ENCODE data around the gene CCL22.
"Not testable (repeated sequence)": the region's sequence is repeated elsewhere in the genome, so short reads cannot be mapped to it uniquely, and the experiment has no call there.

The CCL22 gene

GRCh38 chr16:57348327-57348726 lies 10.3 kb upstream of the CCL22 start:
- DNase-seq = no peak

DNA sequence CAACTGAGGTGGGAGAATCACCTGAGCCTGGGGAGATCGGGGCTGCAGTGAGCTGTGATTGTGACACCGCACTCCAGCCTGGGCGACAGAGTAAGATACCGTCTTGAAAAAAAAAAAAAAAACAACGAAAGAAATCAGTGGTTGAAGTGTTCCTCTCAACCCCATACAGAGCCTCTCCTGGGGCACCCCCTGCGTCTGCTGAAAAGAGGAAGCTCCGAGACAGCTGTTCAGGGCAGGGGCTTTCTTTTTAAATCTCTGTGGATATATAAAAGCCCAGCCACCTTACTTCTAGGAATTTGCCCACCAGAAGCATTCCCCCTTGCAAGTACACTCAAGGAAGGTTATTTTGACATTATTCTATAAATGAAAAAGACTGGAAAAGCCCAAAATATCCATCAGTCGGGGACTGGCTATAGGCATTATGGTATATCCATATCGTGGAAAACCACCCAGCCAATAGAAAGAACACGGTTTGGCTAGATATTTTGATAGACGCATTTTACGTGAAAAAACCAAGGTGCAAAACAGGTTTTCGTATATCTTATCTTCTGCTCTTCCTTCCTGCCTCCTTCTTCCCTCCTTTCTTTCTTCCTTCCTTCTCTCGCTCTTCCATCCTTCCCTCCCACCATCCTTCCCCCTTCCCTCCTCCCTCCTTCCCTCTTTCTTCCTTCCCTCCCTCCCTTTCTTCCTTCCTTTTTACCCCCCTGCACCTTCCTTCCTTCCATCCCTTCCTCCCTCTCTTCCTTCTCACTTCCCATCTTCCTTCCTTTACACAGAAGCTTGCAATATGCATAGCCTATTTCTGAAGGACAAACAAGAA lies 9.2 kb upstream of the CCL22 start:
- no peak for DNase-seq

DNA sequence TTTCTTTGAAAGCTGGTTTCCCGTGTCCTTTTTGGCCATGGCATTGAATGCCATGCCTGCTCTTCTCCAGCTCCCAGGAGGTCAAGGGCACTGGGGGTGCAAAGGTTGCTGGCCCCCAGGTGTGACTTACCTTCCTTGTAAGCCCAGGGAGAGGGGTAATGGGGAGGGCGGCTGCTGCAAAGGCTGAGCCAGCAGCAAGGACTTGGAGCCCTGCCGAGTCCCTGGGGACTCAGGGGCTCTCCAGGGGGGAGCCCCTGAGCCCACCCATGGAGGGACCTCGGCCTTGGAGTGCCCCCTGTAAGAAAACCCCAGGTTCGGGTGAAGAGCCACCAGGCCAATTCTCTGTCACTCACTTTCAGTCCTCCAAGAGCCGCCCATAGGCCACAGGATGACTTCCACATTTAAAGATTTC lies 5.9 kb upstream of the CCL22 start:
- DNase-seq = no peak

- no peak for DNase-seq
These were observed 4.3 kb upstream of the CCL22 start for GRCh38 chr16:57354311-57354710.

GRCh38 chr16:57355898-57356414 lies 2.6 kb upstream of the CCL22 start:
- DNase-seq = no peak

DNA sequence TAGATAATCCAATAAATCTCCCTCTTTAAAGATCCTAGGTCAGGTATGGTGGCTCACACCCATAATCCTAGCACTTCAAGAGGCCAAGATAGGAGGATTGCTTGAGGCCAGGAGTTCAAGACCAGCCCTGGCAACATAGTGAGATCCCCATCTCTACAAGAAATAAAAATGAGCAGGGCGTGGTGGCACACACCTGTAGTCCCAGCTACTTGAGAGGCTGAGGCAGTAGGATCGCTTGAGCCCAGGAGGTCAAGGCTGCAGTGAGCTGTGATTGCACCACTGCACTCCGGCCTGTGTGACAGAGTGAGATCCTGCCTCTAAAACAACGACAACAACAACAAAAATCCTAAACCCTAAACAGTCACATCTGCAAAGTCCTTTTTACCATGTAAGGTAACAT lies 2.0 kb upstream of the CCL22 start:
- no peak for DNase-seq

- DNase-seq = no peak
These were observed 1.1 kb upstream of the CCL22 start for GRCh38 chr16:57357330-57358085.

- DNase-seq = no peak
These were observed 530 bp upstream of the CCL22 start for GRCh38 chr16:57358086-57358420.

GRCh38 chr16:57360321-57360935 lies 1.8 kb downstream of the CCL22 start:
- DNase-seq = no peak

DNA sequence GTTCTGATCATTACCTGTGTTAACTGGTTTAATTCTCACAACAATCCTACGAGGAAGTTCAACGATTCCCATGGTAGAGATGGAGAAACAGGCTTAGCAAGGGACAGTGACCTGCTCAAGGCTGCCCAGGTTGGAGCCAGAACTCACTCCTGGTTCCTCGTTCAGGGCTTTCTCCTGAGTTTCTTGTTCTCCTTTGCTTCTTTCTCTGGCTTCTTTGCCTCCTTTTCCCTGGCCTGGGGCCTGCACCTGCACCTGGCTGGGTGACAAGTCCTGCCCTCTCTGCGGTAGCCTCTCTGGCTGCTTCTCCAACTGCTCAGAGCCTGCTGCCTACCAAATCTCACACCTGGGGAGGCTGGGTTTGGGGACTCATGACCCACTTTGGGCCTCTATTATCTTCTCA lies 2.8 kb downstream of the CCL22 start:
- no peak for DNase-seq

DNA sequence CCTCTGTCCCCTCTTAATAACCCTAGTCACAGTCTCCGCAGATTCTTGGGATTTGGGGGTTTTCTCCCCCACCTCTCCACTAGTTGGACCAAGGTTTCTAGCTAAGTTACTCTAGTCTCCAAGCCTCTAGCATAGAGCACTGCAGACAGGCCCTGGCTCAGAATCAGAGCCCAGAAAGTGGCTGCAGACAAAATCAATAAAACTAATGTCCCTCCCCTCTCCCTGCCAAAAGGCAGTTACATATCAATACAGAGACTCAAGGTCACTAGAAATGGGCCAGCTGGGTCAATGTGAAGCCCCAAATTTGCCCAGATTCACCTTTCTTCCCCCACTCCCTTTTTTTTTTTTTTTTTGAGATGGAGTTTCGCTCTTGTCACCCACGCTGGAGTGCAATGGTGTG lies 5.6 kb downstream of the CCL22 start:
- DNase-seq = no peak

- no peak for DNase-seq
These were observed 8.0 kb downstream of the CCL22 start for GRCh38 chr16:57366544-57367040.

- DNase-seq = peak; percentile 1
These were observed 8.7 kb downstream of the CCL22 start for GRCh38 chr16:57367116-57367752.

- DNase-seq = no peak
These were observed 13.2 kb downstream of the CCL22 start for GRCh38 chr16:57371494-57372371.

DNA sequence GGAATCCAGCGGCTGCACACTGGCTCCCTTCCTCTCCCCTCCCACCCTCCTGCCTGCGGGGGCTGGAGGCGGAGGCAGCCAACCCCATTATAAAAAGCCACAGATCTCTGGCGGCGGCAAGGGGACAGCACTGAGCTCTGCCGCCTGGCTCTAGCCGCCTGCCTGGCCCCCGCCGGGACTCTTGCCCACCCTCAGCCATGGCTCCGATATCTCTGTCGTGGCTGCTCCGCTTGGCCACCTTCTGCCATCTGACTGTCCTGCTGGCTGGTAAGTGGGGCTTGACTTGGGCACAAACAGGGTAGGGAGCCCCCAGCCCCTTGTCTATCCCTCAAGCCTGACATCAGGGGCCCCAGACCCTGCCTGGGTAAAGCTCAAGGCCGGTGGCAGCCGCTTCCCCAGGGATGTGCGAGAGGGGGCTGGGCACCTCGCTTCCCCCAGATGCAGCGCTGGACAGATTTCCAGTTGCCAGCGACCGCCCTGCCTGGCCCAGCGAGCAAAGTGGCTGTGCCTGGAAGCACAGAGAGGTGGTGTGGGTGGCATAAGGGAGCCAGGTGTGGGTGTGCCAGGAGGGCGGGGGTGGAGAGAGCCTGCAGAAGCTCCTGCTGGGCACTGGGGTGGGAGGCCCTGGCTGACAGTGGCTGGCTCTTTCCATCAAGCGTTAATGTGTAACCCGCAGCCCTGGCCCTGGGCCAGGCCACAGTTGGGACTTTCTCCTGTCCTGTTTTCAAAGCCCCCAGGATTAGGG lies 14.0 kb downstream of the CCL22 start, which contains the start of gene CX3CL1:
Gene CX3CL1 (plus strand): TSS at position 119 of the 745 bp plus-strand sequence. CDS start 79 bp downstream, at position 198.
- no peak for DNase-seq

DNA sequence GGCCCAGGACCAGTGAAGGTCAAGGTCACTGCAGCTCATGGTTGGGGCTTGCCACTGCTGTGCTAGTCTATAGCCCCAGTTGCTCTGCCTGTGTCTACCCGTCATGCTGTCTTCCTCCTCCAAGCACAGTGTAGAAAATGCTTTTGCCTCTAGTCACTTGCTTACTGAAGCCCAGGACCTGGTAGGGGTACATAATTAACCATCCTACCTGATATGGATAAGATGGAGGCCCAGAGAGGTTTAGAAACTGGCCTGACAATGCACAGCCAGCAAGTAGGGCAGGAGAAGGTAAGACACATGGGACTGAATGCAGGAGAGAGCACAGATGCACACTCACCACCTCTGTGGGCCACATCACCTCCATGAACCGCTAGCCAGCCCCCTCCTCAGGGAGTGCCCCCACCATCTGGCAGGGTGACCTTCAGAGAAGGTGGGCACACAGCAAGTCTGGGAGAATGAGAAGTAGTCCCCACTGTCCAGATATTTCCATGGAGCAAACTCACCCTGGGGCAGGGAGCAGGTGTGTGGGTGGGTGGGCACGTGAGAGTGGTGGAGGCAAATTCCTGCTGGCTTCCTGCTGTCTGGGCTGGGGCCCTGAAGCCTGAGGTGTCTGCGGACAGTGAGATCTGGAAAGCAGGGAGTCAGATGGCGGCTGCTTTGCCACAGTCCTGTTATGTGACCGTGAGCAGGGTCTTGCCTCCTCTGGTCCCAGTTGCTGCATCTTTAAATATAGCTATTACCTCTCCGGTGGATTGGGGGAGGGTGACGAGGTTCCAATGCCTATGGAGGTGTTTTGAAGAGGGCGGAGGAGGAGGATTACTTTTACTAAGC lies 14.7 kb downstream of the CCL22 start:
- DNase-seq = no peak

- no peak for DNase-seq
These were observed 15.5 kb downstream of the CCL22 start for GRCh38 chr16:57374067-57374534.

- not testable (repeated sequence) for DNase-seq
These were observed 16.4 kb downstream of the CCL22 start for GRCh38 chr16:57374925-57375465.

DNA sequence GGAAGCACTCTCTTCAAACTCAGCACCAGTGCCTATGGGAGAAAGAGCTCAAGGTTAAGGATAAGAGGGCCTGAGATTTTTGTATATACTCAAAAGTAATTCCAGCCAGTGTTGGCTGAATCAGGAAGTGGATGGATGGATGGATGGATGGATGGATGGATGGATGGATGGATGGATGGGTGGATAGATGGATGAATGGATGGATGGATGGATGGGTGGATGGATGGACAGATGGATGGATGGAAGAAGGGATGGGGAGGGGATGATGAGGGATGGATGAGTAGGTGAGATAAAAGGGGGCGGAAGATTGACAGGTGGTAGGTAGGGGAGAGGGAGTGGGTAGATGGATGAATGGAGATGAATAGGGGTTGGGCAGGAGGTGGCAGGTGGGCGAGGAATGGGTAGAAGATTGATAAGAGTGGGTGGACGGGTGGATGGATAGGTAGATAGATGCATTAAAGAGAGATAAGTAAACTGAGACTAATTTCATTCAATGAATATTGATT lies 17.8 kb downstream of the CCL22 start:
- DNase-seq = no peak
